HCT116 (cell line): ENCODE results near the gene NFKBIL1.

Experiments
- CTCF ChIP-seq, 3 experiments: fragments of 200-600 bp in 1 of 3; sonication (generic) in 1 of 3; IDR thresholded peaks in 2 of 3; conservative IDR thresholded peaks in 1 of 3; 2 replicates each; pipeline ENCODE4 v1.5.1; 2012 to 2017; ENCODE audit warnings: low read depth in 2 of 3, low read length in 2 of 3, antibody characterized with exemption in 1 of 3, borderline replicate concordance in 1 of 3, control low read depth in 1 of 3, mild to moderate bottlenecking in 1 of 3, mixed read lengths in 1 of 3, mixed run types in 1 of 3, moderate library complexity in 1 of 3; ENCODE audit not compliant: insufficient read depth in 1 of 3
- EZH2 ChIP-seq: fragments of 200-600 bp; sonication (generic); IDR thresholded peaks from 2 replicates; pipeline ENCODE4 v1.6.1; 2017; ENCODE audit warnings: antibody characterized with exemption, mixed run types
- EZH2phosphoT487 ChIP-seq: fragments of 200-600 bp; IDR thresholded peaks from 2 replicates; pipeline ENCODE4 v1.6.1; 2018; ENCODE audit warnings: antibody characterized with exemption, borderline replicate concordance
- POLR2A ChIP-seq: IDR thresholded peaks from 2 replicates; pipeline ENCODE4 v1.7.0; 2011; ENCODE audit warnings: borderline replicate concordance; ENCODE audit not compliant: insufficient read depth, insufficient read length; ENCODE audit errors: extremely low read depth
- RAD21 ChIP-seq: IDR thresholded peaks from 2 replicates; pipeline ENCODE4 v1.6.1; 2012; ENCODE audit warnings: low read depth, mild to moderate bottlenecking
- REST ChIP-seq: IDR thresholded peaks from 2 replicates; pipeline ENCODE4 v1.6.1; 2012; ENCODE audit warnings: low read depth
- YY1 ChIP-seq: IDR thresholded peaks from 2 replicates; pipeline ENCODE4 v1.6.1; 2011; ENCODE audit warnings: low read length, low read depth, moderate library complexity, mild to moderate bottlenecking; ENCODE audit not compliant: insufficient replicate concordance; ENCODE audit errors: extremely low read depth
- ZBTB33 ChIP-seq: IDR thresholded peaks from 2 replicates; pipeline ENCODE4 v1.6.1; 2011; ENCODE audit warnings: mild to moderate bottlenecking, low read length, moderate library complexity; ENCODE audit not compliant: insufficient replicate concordance; ENCODE audit errors: extremely low read depth
- ZFX ChIP-seq: fragments of 450-650 bp; IDR thresholded peaks from 2 replicates; pipeline ENCODE4 v1.6.1; 2017

- TF ChIP-seq EZH2, result no peak
- TF ChIP-seq REST, result no peak
- no peak for TF ChIP-seq CTCF (IDR thresholded peaks at IDR 0.05 in 2 of 3, conservative IDR thresholded peaks at IDR 0.05 in 1 of 3; ENCODE audit: borderline replicate concordance in 1 of 3, insufficient read depth in 1 of 3, low read depth in 2 of 3, low read length in 2 of 3)
- TF ChIP-seq ZBTB33, result no peak
- TF ChIP-seq POLR2A, result no peak
- TF ChIP-seq EZH2phosphoT487, result no peak
- TF ChIP-seq YY1, result no peak
- no peak for TF ChIP-seq ZFX
- no peak for TF ChIP-seq RAD21
Observed at GRCh38 chr6:31521835-31522234, 25.6 kb upstream of the NFKBIL1 start.
